Karpas-422 (cell line): Measurements from ENCODE around the gene AMN. TPM values are rescaled to one million over a fixed set of nuclear protein-coding genes. Genes with fewer than 3 reads are reported as not detected.

ENCODE experiments used
- DNase-seq: peaks from one replicate; pipeline ENCODE4 v3.0.0-alpha.2; 2015
- H2AFZ ChIP-seq: fragments of 200-600 bp; sonication (generic); 2 replicates; pipeline ENCODE4 v1.6.1; 2014; ENCODE audit warnings: antibody characterized with exemption, low read length, mixed read lengths
- H3K27ac ChIP-seq: fragments of 200-600 bp; sonication (generic); 2 replicates; pipeline ENCODE4 v1.5.1; 2014; ENCODE audit warnings: mild to moderate bottlenecking, low read length, moderate library complexity
- H3K27me3 ChIP-seq: fragments of 200-600 bp; sonication (generic); 2 replicates; pipeline ENCODE4 v1.6.1; 2014; ENCODE audit warnings: low read length, mixed read lengths
- H3K36me3 ChIP-seq: fragments of 200-600 bp; sonication (generic); 2 replicates; pipeline ENCODE4 v1.6.1; 2014; ENCODE audit warnings: low read length, mixed read lengths; ENCODE audit not compliant: insufficient read depth
- H3K4me1 ChIP-seq: fragments of 200-600 bp; sonication (generic); 2 replicates; pipeline ENCODE4 v1.6.1; 2014; ENCODE audit warnings: mild to moderate bottlenecking, low read length, mixed read lengths
- H3K4me2 ChIP-seq: fragments of 200-600 bp; sonication (generic); 2 replicates; pipeline ENCODE4 v1.6.1; 2014; ENCODE audit warnings: low read length, low read depth, mild to moderate bottlenecking; ENCODE audit not compliant: poor library complexity, severe bottlenecking
- H3K4me3 ChIP-seq: fragments of 200-600 bp; sonication (generic); 2 replicates; pipeline ENCODE4 v1.5.1; 2014; ENCODE audit warnings: mild to moderate bottlenecking, antibody characterized with exemption, low read length, mixed read lengths
- H3K79me2 ChIP-seq: fragments of 200-600 bp; sonication (generic); 2 replicates; pipeline ENCODE4 v1.6.1; 2014; ENCODE audit warnings: mild to moderate bottlenecking, low read length, mixed read lengths
- H3K9ac ChIP-seq: fragments of 200-600 bp; sonication (generic); 2 replicates; pipeline ENCODE4 v1.6.0; 2014; ENCODE audit warnings: low read length
- H3K9me2 ChIP-seq: fragments of 200-600 bp; sonication (generic), shearing (Covaris generic); replicated peaks from 2 replicates; pipeline ENCODE4 v1.6.0; 2014; ENCODE audit warnings: mild to moderate bottlenecking, low read length, moderate library complexity; ENCODE audit not compliant: insufficient read depth
- H3K9me3 ChIP-seq: fragments of 300-700, 200-600 bp; sonication (generic); 2 replicates; pipeline ENCODE4 v1.6.1; 2014; ENCODE audit warnings: low read length, mixed read lengths
- H4K20me1 ChIP-seq: fragments of 200-600 bp; sonication (generic); 2 replicates; pipeline ENCODE4 v1.6.1; 2014; ENCODE audit warnings: mild to moderate bottlenecking, antibody characterized with exemption, low read length, low read depth; ENCODE audit not compliant: insufficient read depth
- total RNA-seq: library from RNA; depleted of rRNA; stranded (reverse); fragments of >200 nt; shearing (Covaris generic); gene quantifications from 2 replicates; pipeline ENCODE4 v1.2.3, GENCODE V29; 2014; ENCODE audit warnings: low replicate concordance

The AMN gene
- total RNA-seq, 1 experiment from 2014 or later, result 7.7 TPM

DNA sequence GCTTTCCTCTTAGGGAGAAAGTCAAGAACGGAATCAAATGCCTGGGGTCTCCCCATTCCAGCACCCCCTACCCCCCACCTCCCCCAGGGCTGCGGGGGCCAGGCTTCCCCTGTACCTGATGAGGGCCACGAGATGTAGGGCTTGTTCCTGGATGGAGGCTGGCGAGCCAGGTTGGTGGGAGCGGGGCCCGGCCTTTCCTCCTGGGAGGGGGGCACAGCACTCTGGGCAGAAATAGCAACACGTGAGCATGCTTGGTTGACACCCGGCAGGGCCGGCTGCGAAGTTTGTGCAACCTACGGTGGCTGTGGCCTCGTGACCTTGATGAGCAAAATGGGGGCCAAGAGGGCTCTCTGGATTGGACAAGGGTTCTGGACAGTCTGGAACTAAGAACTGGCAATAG lies 15.7 kb downstream of the AMN start:
- Histone ChIP-seq H3K4me2 (no peak overlapping the region), H3K27ac (no peak overlapping the region), H3K9ac (no peak overlapping the region), H4K20me1 (no peaks in the 10 kb centered on the region), H3K4me3 (no peak overlapping the region), H3K4me1 (peaks cover 61% of the 10 kb centered on the region), H3K9me3 (no peaks in the 10 kb centered on the region), H3K79me2 (no peaks in the 10 kb centered on the region), H3K9me2 (no peaks in the 10 kb centered on the region), H3K27me3 (no peaks in the 10 kb centered on the region), H2AFZ (no peak overlapping the region), H3K36me3 (peaks cover 4% of the 10 kb centered on the region; the same call in 1 of the 2 replicates)
- no peak for DNase-seq

- Histone ChIP-seq H3K27me3 (no peaks in the 10 kb centered on the region), H3K9ac (no peak overlapping the region), H3K4me1 (peaks cover 50% of the 10 kb centered on the region), H3K4me3 (no peak overlapping the region), H3K27ac (no peak overlapping the region), H3K79me2 (no peaks in the 10 kb centered on the region), H3K9me2 (no peaks in the 10 kb centered on the region), H3K9me3 (no peaks in the 10 kb centered on the region), H4K20me1 (no peaks in the 10 kb centered on the region), H3K36me3 (no peaks in the 10 kb centered on the region), H2AFZ (no peak overlapping the region), H3K4me2 (no peak overlapping the region)
- no peak for DNase-seq
These were observed 16.9 kb downstream of the AMN start for GRCh38 chr14:102939329-102939728.

DNA sequence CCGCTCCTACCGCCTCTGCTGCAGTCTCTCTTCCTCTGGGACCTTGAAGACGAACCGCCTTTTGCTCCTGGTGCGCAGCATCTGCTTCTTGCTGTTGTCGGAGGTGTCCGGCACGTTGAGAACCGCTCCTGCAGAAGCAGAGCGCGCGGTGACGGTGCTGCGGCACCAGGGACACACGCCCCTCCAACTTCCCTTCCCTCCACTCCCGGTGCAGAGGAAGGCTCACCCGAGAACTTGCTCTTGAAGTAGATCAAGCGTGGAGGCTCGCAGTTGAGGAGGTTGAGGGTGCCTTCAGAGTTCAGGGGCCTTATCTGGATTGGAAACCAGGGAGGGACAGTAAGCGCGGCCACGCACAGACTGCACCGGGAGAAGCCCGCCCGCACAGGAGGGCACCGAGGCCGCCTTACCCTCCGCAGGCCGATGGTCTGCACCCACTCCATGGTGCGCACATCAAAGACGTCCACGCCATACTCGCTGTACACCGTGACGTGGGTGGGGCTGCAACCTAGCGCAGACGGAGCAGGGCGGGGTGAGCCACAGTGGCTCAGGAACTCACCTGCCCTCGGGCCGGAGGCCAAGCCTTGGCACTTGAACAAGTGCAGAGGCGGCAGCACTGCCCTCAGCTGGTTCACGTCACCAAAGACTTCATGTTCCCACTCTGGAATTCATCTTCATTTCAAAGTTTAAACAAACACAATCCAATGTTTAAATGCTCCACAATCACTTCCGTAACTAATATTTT lies 17.5 kb downstream of the AMN start:
- H3K9me2 ChIP-seq, result no peaks in the 10 kb centered on the region
- H3K27me3 ChIP-seq, result no peaks in the 10 kb centered on the region
- H2AFZ ChIP-seq, result no peak overlapping the region
- peak overlapping the region; percentile 57; the same call in 1 of the 2 replicates for H3K9ac ChIP-seq
- DNase-seq, result no peak
- H3K4me1 ChIP-seq, result peaks cover 43% of the 10 kb centered on the region
- no peak overlapping the region for H3K27ac ChIP-seq
- no peaks in the 10 kb centered on the region for H3K79me2 ChIP-seq
- no peak overlapping the region for H3K4me3 ChIP-seq
- no peaks in the 10 kb centered on the region for H3K9me3 ChIP-seq
- H3K36me3 ChIP-seq, result no peaks in the 10 kb centered on the region
- no peaks in the 10 kb centered on the region for H4K20me1 ChIP-seq
- peak overlapping the region; percentile 46 for H3K4me2 ChIP-seq

DNA sequence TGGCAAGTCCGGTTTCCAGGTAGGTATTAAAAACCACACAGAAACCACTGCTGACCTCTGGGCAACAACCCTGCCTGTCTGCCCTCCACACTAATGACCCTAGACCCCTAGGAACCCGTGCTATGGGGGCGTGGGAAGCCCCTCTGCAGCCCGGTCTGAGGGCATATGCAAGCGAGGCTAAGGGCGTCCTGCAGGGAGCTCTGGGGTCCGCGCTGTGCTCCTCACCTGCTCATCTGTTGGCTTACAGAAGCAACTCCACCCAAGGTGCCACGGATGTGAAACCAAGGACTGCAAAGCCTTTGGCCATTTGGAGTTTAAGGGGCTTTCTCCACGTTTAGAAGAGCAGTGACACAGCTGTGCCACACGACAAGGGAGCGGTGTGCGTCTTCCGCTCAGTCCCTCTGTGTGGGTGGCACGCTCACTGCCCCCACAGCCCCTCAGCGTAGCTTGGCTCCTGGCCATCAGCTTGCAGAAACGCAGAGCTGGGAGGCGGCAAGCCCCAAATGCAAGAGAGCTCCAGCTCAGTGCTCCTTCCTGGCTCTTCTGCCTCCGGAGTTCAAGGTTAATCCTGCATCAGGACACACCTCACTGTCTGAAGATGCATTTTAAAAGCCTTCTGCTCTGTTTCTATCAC lies 18.4 kb downstream of the AMN start:
- DNase-seq, result peak; percentile 68
- Histone ChIP-seq H3K9me2 (no peaks in the 10 kb centered on the region), H3K27ac (peak overlapping the region; percentile 82), H4K20me1 (no peaks in the 10 kb centered on the region), H3K79me2 (no peaks in the 10 kb centered on the region), H3K4me2 (peak overlapping the region; percentile 46), H3K9ac (peak overlapping the region; percentile 57), H3K4me3 (peak overlapping the region; percentile 7; the same call in 1 of the 2 replicates), H3K27me3 (no peaks in the 10 kb centered on the region), H3K9me3 (no peaks in the 10 kb centered on the region), H3K36me3 (no peaks in the 10 kb centered on the region), H3K4me1 (peaks cover 35% of the 10 kb centered on the region), H2AFZ (peak overlapping the region; percentile 39; the same call in 1 of the 2 replicates)

DNA sequence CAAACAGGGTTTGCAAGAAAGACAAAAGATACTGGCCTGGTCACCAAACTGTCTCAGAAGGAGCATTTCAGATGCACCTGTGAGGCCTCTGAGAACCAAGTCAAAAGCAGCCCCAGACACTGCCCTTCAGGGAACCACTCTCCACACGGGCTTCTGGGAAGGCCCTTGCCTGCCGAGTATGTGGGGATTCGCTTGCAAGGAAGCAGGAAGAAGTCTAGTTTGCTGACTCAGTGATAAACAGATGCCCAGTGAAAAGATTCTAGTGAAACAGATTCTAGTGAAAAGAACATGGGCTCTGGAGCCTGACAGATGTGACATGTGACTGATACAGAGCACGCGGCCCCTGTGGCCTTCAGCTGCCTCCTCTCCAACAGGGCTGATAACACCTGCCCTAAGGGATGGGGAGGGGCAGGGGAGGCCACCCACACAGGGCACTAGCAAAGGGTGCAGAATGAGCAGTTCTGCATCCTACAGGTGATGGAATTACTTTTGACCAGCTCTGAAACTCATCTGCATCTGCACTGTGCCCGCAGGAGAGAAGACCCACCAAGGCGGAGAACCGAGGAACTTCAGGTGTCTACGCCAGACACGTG lies 19.1 kb downstream of the AMN start:
- Histone ChIP-seq H4K20me1 (no peaks in the 10 kb centered on the region), H3K9ac (peak overlapping the region; percentile 57), H3K4me2 (peak overlapping the region; percentile 46), H3K9me3 (no peaks in the 10 kb centered on the region), H3K4me3 (peak overlapping the region; percentile 7; the same call in 1 of the 2 replicates), H3K4me1 (peaks cover 32% of the 10 kb centered on the region), H3K27ac (peak overlapping the region; percentile 82), H3K36me3 (no peaks in the 10 kb centered on the region), H3K27me3 (no peaks in the 10 kb centered on the region), H3K79me2 (no peaks in the 10 kb centered on the region), H2AFZ (peak overlapping the region; percentile 39; the same call in 1 of the 2 replicates), H3K9me2 (no peaks in the 10 kb centered on the region)
- peak; percentile 68 for DNase-seq

DNA sequence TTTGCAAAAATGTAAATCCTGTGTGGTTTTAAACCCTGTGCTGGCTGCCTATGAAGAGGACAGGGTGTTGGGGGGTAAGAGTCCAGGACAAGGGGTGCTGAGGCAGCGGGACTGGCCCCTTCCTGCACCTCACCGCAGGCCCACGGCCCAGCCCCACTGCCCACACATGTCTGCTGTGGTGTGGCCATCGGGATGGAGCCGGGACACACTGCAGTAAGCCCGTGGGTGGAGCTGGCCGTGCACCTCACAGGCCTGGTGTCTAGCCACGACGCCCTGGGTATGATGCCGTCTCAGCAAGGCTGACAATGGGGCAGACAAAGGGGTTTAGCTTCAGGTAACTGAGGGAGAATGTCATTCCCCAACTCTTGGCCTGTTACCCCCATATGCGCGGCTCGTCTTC lies 19.6 kb downstream of the AMN start:
- Histone ChIP-seq H3K4me3 (no peak overlapping the region), H3K4me1 (peaks cover 35% of the 10 kb centered on the region), H3K79me2 (no peaks in the 10 kb centered on the region), H4K20me1 (no peaks in the 10 kb centered on the region), H3K4me2 (peak overlapping the region; percentile 46), H3K9me2 (no peaks in the 10 kb centered on the region), H3K27me3 (no peaks in the 10 kb centered on the region), H3K9ac (peak overlapping the region; percentile 57; the same call in 1 of the 2 replicates), H3K36me3 (no peaks in the 10 kb centered on the region), H3K9me3 (no peaks in the 10 kb centered on the region), H2AFZ (peak overlapping the region; percentile 39; the same call in 1 of the 2 replicates), H3K27ac (peak overlapping the region; percentile 82)
- DNase-seq, result no peak

DNA sequence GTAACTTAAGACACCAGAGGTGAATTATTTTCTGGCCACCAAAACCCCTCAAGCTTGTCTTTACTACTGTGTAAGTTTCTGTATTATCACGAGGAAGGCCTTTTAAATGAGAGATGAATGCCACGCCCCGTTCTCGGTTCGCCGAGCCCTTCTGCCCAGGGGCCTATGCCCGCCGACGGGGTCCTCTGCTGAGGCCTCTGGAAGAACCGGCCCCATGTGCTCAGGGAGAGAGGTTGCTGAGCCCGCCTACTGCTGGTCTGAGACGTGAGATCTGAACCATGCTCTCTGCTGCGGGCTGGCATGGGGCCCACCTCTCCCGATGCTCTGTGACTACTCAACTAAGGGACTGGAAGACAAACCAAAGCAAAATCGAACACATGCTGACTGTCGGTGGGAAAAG lies 21.0 kb downstream of the AMN start:
- H4K20me1 ChIP-seq, result no peaks in the 10 kb centered on the region
- no peaks in the 10 kb centered on the region for H3K79me2 ChIP-seq
- no peaks in the 10 kb centered on the region for H3K36me3 ChIP-seq
- H3K4me3 ChIP-seq, result no peak overlapping the region
- H3K4me2 ChIP-seq, result no peak overlapping the region
- H3K9me2 ChIP-seq, result no peaks in the 10 kb centered on the region
- no peak overlapping the region for H2AFZ ChIP-seq
- no peaks in the 10 kb centered on the region for H3K27me3 ChIP-seq
- no peak overlapping the region for H3K27ac ChIP-seq
- peaks cover 43% of the 10 kb centered on the region for H3K4me1 ChIP-seq
- DNase-seq, result no peak
- H3K9me3 ChIP-seq, result no peaks in the 10 kb centered on the region
- H3K9ac ChIP-seq, result no peak overlapping the region

DNA sequence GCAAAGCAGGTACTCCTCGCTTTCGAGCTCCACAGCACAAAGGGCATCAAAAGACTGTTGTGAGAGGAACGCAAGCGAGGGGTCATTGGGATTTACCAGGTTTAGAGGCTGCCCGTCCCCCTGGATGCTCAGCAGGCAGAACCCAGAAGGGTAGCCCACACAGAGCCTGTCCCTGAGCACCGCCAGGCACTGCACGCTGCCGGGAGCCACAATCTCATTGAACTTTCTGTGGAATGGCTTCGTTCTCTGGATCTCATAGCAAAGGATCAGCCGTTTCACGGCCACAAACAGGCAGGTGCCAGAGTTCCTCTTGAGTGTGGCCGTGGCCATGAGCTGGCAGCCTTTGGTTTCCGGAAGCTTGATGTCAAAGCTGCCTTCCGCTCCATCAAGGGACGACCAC lies 21.5 kb downstream of the AMN start:
- H3K9me2 ChIP-seq, result no peaks in the 10 kb centered on the region
- H3K9ac ChIP-seq, result no peak overlapping the region
- no peak for DNase-seq
- H3K4me1 ChIP-seq, result peaks cover 48% of the 10 kb centered on the region
- no peaks in the 10 kb centered on the region for H3K36me3 ChIP-seq
- no peaks in the 10 kb centered on the region for H3K79me2 ChIP-seq
- H3K4me2 ChIP-seq, result no peak overlapping the region
- H3K4me3 ChIP-seq, result no peak overlapping the region
- no peaks in the 10 kb centered on the region for H3K9me3 ChIP-seq
- no peaks in the 10 kb centered on the region for H4K20me1 ChIP-seq
- H2AFZ ChIP-seq, result no peak overlapping the region
- no peak overlapping the region for H3K27ac ChIP-seq
- no peaks in the 10 kb centered on the region for H3K27me3 ChIP-seq
